HL-60 (cell line): ENCODE data around the gene DEGS1.

Experiments
- DNase-seq, 2 experiments: peaks; one replicate each; pipeline ENCODE4 v3.0.0-alpha.2; 2010 to 2020; ENCODE audit warnings: low read depth in 1 of 2, low spot score in 1 of 2
- H3K27ac ChIP-seq: fragments of 250-450 bp; sonication (Bioruptor Pico); replicated peaks from 2 replicates; pipeline ENCODE4 v1.5.1; 2020; ENCODE audit warnings: mild to moderate bottlenecking, moderate library complexity
- H3K27me3 ChIP-seq: fragments of 250-450 bp; sonication (Bioruptor Pico); 2 replicates; pipeline ENCODE4 v1.5.1; 2021; ENCODE audit warnings: mild to moderate bottlenecking, moderate library complexity; ENCODE audit not compliant: insufficient read depth, poor library complexity, severe bottlenecking
- H3K4me3 ChIP-seq: replicated peaks from 2 replicates; pipeline ENCODE4 v1.5.1; 2011; ENCODE audit warnings: mild to moderate bottlenecking, control low read depth, low read length; ENCODE audit not compliant: insufficient read depth
- CTCF ChIP-seq: IDR thresholded peaks from one replicate; pipeline ENCODE4 v1.5.1; 2011; ENCODE audit warnings: low read length, control low read depth, inconsistent platforms; ENCODE audit not compliant: insufficient read depth
- GABPA ChIP-seq: IDR thresholded peaks from 2 replicates; pipeline ENCODE4 v1.6.1; 2012; ENCODE audit warnings: low read depth
- POLR2AphosphoS5 ChIP-seq: IDR thresholded peaks from 2 replicates; pipeline ENCODE4 v1.6.1; 2012; ENCODE audit warnings: low read depth
- REST ChIP-seq: IDR thresholded peaks from 2 replicates; pipeline ENCODE4 v1.6.1; 2012; ENCODE audit warnings: low read depth; ENCODE audit not compliant: insufficient replicate concordance
- SPI1 ChIP-seq: IDR thresholded peaks from 2 replicates; pipeline ENCODE4 v1.6.1; 2012; ENCODE audit warnings: low read depth, mild to moderate bottlenecking, borderline replicate concordance

Gene DEGS1

GRCh38 chr1:224180783-224181452 is 2.1 kb upstream of the DEGS1 start:
- TF ChIP-seq REST: no peak
- no peak for TF ChIP-seq GABPA
- no peak for TF ChIP-seq SPI1
- no peak for TF ChIP-seq POLR2AphosphoS5
- no peak for TF ChIP-seq CTCF
- H3K4me3 ChIP-seq: no peak overlapping the region
- no peak for DNase-seq
- H3K27ac ChIP-seq: no peak overlapping the region; the same call in 1 of the 2 replicates
- H3K27me3 ChIP-seq: no peaks in the 10 kb centered on the region

- DNase-seq: no peak
- H3K27ac ChIP-seq: peak overlapping the region; percentile 89
- H3K27me3 ChIP-seq: no peaks in the 10 kb centered on the region
- TF ChIP-seq POLR2AphosphoS5 (no peak), SPI1 (no peak), GABPA (no peak), CTCF (no peak), REST (no peak)
- H3K4me3 ChIP-seq: no peak overlapping the region
Measured at GRCh38 chr1:224181453-224181810, 1.6 kb upstream of the DEGS1 start.

GRCh38 chr1:224182057-224182865 is 779 bp upstream of the DEGS1 start:
- TF ChIP-seq REST (no peak), POLR2AphosphoS5 (no peak; the same call in 1 of the 2 replicates), SPI1 (no peak), CTCF (no peak), GABPA (no peak)

More at GRCh38 chr1:224182057-224182865, 779 bp upstream of the DEGS1 start:
- DNase-seq: peak in 1 of 2 experiments; percentile 51
- Histone ChIP-seq H3K27ac (peak overlapping the region; percentile 89), H3K4me3 (peak overlapping the region; percentile 81), H3K27me3 (no peaks in the 10 kb centered on the region)
